Measurements from ENCODE around the gene CEACAM1. TPM values are rescaled to one million over a fixed set of nuclear protein-coding genes. Genes with fewer than 3 reads are reported as not detected.
"Not testable (repeated sequence)": the region's sequence is repeated elsewhere in the genome, so short reads cannot be mapped to it uniquely, and the experiment has no call there.

Gene CEACAM1
- total RNA-seq, 1 experiment from 2014 or later = 2.0 TPM

DNA sequence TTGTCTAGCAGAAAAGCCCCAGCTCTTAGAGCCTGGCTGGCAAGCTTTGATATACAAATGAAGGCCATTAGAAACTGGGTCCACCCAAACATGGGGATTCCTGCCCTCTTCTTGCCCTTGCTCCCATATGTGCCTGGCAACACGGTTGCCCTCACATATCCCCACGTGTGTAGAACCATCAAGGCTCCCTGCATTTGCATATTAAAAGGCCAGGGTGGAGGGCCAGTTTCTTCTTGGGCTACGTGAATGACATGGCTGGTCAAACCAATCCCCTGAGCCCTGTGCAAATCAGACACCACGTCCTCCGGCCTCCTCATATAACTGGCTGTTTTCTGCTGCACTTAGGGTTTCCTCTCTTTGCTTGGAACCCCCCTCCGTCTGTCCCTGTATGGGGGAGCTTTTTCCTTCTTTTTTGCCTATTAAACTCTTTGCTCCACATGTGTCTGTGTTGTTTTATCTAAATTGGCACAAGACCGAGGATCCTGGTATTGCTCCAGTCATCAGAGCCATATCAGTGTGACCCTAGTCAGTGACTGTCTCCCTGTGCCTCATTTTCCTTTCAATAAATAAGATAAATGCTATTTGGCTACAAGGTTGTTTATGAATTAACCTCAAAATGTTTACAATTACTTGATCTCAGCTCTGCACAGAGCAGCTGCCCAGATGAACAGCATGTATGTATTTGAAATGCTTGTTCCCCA is 30.3 kb upstream of the CEACAM1 start:
- H3K36me3 Mint-ChIP-seq = peaks cover 2% of the 10 kb centered on the region; the same call in 1 of the 2 replicates
- H3K4me3 Mint-ChIP-seq = no peak overlapping the region
- H3K27ac Mint-ChIP-seq = no peak overlapping the region
- POLR2A ChIA-PET = interaction anchor here (0.6 to 0.7 kb wide), 2 partner anchors 15 to 68 kb away, joined by 3 read pairs; no protein-coding TSS in a partner anchor
- CTCF ChIA-PET = interaction anchor here (0.8 to 2.7 kb wide), 5 partner anchors 8 to 120 kb away, joined by 3 to 31 read pairs (median 6); no protein-coding TSS in a partner anchor
- peaks cover 46% of the 10 kb centered on the region for H3K4me1 Mint-ChIP-seq
- peaks cover 10% of the 10 kb centered on the region for H3K9me3 Mint-ChIP-seq
- peaks cover 16% of the 10 kb centered on the region for H3K27me3 Mint-ChIP-seq (ENCODE audit: low read depth)
- TF ChIP-seq MYBL2 (CRISPR knock-in tag; IDR thresholded peaks at IDR 0.05) = no peak
- TF ChIP-seq HMGA2 (CRISPR knock-in tag; IDR thresholded peaks at IDR 0.05) = no peak
- TF ChIP-seq, protein P1, sequence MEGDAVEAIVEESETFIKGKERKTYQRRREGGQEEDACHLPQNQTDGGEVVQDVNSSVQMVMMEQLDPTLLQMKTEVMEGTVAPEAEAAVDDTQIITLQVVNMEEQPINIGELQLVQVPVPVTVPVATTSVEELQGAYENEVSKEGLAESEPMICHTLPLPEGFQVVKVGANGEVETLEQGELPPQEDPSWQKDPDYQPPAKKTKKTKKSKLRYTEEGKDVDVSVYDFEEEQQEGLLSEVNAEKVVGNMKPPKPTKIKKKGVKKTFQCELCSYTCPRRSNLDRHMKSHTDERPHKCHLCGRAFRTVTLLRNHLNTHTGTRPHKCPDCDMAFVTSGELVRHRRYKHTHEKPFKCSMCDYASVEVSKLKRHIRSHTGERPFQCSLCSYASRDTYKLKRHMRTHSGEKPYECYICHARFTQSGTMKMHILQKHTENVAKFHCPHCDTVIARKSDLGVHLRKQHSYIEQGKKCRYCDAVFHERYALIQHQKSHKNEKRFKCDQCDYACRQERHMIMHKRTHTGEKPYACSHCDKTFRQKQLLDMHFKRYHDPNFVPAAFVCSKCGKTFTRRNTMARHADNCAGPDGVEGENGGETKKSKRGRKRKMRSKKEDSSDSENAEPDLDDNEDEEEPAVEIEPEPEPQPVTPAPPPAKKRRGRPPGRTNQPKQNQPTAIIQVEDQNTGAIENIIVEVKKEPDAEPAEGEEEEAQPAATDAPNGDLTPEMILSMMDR (IDR thresholded peaks at IDR 0.05) = no peak
- TF ChIP-seq, protein P2, sequence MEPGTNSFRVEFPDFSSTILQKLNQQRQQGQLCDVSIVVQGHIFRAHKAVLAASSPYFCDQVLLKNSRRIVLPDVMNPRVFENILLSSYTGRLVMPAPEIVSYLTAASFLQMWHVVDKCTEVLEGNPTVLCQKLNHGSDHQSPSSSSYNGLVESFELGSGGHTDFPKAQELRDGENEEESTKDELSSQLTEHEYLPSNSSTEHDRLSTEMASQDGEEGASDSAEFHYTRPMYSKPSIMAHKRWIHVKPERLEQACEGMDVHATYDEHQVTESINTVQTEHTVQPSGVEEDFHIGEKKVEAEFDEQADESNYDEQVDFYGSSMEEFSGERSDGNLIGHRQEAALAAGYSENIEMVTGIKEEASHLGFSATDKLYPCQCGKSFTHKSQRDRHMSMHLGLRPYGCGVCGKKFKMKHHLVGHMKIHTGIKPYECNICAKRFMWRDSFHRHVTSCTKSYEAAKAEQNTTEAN (CRISPR knock-in tag; IDR thresholded peaks at IDR 0.05) = no peak
- TF ChIP-seq, protein P3, sequence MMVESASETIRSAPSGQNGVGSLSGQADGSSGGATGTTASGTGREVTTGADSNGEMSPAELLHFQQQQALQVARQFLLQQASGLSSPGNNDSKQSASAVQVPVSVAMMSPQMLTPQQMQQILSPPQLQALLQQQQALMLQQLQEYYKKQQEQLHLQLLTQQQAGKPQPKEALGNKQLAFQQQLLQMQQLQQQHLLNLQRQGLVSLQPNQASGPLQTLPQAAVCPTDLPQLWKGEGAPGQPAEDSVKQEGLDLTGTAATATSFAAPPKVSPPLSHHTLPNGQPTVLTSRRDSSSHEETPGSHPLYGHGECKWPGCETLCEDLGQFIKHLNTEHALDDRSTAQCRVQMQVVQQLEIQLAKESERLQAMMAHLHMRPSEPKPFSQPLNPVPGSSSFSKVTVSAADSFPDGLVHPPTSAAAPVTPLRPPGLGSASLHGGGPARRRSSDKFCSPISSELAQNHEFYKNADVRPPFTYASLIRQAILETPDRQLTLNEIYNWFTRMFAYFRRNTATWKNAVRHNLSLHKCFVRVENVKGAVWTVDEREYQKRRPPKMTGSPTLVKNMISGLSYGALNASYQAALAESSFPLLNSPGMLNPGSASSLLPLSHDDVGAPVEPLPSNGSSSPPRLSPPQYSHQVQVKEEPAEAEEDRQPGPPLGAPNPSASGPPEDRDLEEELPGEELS (CRISPR knock-in tag; IDR thresholded peaks at IDR 0.05) = no peak
- TF ChIP-seq FOXK1 (CRISPR knock-in tag; IDR thresholded peaks at IDR 0.05) = no peak
- TF ChIP-seq, protein P4, sequence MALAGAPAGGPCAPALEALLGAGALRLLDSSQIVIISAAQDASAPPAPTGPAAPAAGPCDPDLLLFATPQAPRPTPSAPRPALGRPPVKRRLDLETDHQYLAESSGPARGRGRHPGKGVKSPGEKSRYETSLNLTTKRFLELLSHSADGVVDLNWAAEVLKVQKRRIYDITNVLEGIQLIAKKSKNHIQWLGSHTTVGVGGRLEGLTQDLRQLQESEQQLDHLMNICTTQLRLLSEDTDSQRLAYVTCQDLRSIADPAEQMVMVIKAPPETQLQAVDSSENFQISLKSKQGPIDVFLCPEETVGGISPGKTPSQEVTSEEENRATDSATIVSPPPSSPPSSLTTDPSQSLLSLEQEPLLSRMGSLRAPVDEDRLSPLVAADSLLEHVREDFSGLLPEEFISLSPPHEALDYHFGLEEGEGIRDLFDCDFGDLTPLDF (CRISPR knock-in tag; IDR thresholded peaks at IDR 0.05) = no peak
- TF ChIP-seq ZBTB21 (CRISPR knock-in tag; IDR thresholded peaks at IDR 0.05; ENCODE audit: borderline replicate concordance) = no peak
- no peak for TF ChIP-seq ZNF671 (CRISPR knock-in tag; IDR thresholded peaks at IDR 0.05)
- TF ChIP-seq RELA (CRISPR knock-in tag; IDR thresholded peaks at IDR 0.05; ENCODE audit: borderline replicate concordance) = no peak
- TF ChIP-seq, protein P5, sequence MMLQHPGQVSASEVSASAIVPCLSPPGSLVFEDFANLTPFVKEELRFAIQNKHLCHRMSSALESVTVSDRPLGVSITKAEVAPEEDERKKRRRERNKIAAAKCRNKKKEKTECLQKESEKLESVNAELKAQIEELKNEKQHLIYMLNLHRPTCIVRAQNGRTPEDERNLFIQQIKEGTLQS (CRISPR knock-in tag; conservative IDR thresholded peaks at IDR 0.05) = no peak
- ATAC-seq (no peak), DNase-seq (ENCODE audit: low spot score) (no peak)

DNA sequence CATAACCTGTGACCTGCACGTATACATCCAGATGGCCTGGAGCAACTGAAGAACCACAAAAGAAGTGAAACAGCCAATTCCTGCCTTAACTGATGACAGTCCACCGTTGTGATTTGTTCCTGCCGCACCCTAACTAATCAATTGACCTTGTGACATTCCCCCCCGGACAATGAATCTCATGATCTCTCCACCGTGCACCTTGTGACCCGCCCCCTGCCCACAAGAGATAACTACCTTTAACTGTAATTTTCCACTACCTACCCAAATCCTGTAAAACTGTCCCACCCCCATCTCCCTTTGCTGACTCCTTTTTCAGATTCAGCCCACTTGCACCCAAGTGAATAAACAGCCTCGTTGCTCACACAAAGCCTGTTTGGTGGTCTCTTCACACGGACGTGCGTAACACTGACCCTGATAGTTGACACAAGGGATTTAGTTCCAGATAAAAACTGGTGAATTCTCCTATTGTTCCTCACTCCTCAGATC is 29.1 kb upstream of the CEACAM1 start:
- POLR2A ChIA-PET; DNase-seq (ENCODE audit: low spot score); ATAC-seq; H3K4me3 Mint-ChIP-seq; H3K27ac Mint-ChIP-seq; H3K36me3 Mint-ChIP-seq: not testable (repeated sequence)
- H3K27me3 Mint-ChIP-seq (ENCODE audit: low read depth) = peaks cover 16% of the 10 kb centered on the region
- peaks cover 10% of the 10 kb centered on the region for H3K9me3 Mint-ChIP-seq
- CTCF ChIA-PET = interaction anchor here (2.7 kb wide), 1 partner anchor 117 kb away, joined by 31 read pairs; no protein-coding TSS in a partner anchor
- peaks cover 53% of the 10 kb centered on the region for H3K4me1 Mint-ChIP-seq

DNA sequence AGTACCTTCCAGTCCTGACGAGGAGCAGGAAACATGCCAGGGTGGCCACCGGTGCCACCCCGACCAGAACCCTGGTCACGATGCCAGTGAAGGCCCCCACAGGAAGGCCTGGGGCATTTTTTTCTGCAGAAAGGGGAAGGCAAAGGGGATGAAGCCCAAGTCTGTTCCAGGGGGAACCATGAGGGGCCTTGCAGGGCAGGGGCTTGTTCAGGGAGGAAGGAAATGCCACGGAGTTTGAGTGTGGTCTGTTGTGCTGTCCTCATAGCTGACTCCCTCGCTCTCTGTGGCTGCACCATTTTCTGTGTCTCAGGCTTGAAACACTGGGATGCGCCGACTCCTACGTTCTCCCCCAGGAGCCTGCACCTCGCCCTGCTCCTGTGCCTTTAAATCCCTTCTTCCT is 27.5 kb upstream of the CEACAM1 start:
- Mint-ChIP-seq H3K27ac (no peak overlapping the region), H3K4me3 (no peak overlapping the region), H3K9me3 (peaks cover 24% of the 10 kb centered on the region), H3K36me3 (peaks cover 9% of the 10 kb centered on the region), H3K27me3 (ENCODE audit: low read depth) (peaks cover 12% of the 10 kb centered on the region), H3K4me1 (peaks cover 53% of the 10 kb centered on the region)
- POLR2A ChIA-PET = no interaction called here
- DNase-seq (ENCODE audit: low spot score) (no peak), ATAC-seq (no peak)
- TF ChIP-seq, protein P6, sequence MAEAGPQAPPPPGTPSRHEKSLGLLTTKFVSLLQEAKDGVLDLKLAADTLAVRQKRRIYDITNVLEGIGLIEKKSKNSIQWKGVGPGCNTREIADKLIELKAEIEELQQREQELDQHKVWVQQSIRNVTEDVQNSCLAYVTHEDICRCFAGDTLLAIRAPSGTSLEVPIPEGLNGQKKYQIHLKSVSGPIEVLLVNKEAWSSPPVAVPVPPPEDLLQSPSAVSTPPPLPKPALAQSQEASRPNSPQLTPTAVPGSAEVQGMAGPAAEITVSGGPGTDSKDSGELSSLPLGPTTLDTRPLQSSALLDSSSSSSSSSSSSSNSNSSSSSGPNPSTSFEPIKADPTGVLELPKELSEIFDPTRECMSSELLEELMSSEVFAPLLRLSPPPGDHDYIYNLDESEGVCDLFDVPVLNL (CRISPR knock-in tag; IDR thresholded peaks at IDR 0.05; ENCODE audit: borderline replicate concordance, low read depth) = no peak
- TF ChIP-seq TEAD1 (CRISPR knock-in tag; IDR thresholded peaks at IDR 0.05) (no peak), GRHL2 (CRISPR knock-in tag; IDR thresholded peaks at IDR 0.05; ENCODE audit: insufficient replicate concordance, severe bottlenecking) (no peak), EMX1 (CRISPR knock-in tag; IDR thresholded peaks at IDR 0.05) (no peak), PRRX2 (CRISPR knock-in tag; IDR thresholded peaks at IDR 0.05) (no peak), ZNF121 (CRISPR knock-in tag; IDR thresholded peaks at IDR 0.05) (no peak), IRF2 (CRISPR knock-in tag; IDR thresholded peaks at IDR 0.05; ENCODE audit: borderline replicate concordance, low read depth) (no peak)
- CTCF ChIA-PET = interaction anchor here (0.5 to 2.6 kb wide), 6 partner anchors 8 to 262 kb away, joined by 3 to 7 read pairs (median 3); no protein-coding TSS in a partner anchor

All from WTC11 (cell line).